B cell (primary cell): ENCODE measurements around the gene CCNT2. TPM values are rescaled to one million over a fixed set of nuclear protein-coding genes. Genes with fewer than 3 reads are reported as not detected.

Experiments used
- ATAC-seq: fragments of 200-7000 bp; cut with Tn5 transposase; one replicate; pipeline ENCODE4 v1.10.0; 2021; ENCODE audit warnings: low read depth, mild to moderate bottlenecking, moderate number of reproducible peaks, moderate library complexity
- CTCF ChIA-PET: fragments of 350-600 bp; sonication (Branson Sonifier 250); formaldehyde crosslinking; loops from one replicate; lab custom pipeline; 2021; ENCODE audit warnings: antibody characterized with exemption, inconsistent platforms; lab: Charles Lee
- POLR2A ChIA-PET: fragments of 350-600 bp; sonication (Branson Sonifier 250); formaldehyde crosslinking; loops from one replicate; lab custom pipeline; 2021; ENCODE audit warnings: antibody characterized with exemption; lab: Charles Lee
- DNase-seq: peaks from one replicate; pipeline ENCODE4 v3.0.0; 2013
- H2AFZ ChIP-seq: 2 replicates; pipeline ENCODE4 v1.6.1; 2012; ENCODE audit warnings: mild to moderate bottlenecking, low read depth, low read length; ENCODE audit not compliant: insufficient read depth, poor library complexity, severe bottlenecking
- H3K27ac ChIP-seq, 2 donors: 1 replicate in 1 of 2; 2 replicates in 1 of 2; pipeline ENCODE4 v1.5.1; 2012 to 2013; ENCODE audit warnings: low read length in 2 of 2, mild to moderate bottlenecking in 2 of 2, moderate library complexity in 1 of 2
- H3K27me3 ChIP-seq, 4 experiments: fragments of 200-600 bp in 1 of 4; sonication (generic) in 1 of 4; replicated peaks in 1 of 4; 1 replicate in 2 of 4; 2 replicates in 2 of 4; pipeline versions ENCODE4 v1.6.1 to v1.7.0; 2013 to 2016; ENCODE audit warnings: low read length in 3 of 4, mild to moderate bottlenecking in 2 of 4, mixed read lengths in 1 of 4, moderate library complexity in 1 of 4; ENCODE audit not compliant: insufficient read depth in 4 of 4, control insufficient read depth in 3 of 4; ENCODE audit errors: control extremely low read depth in 1 of 4
- H3K36me3 ChIP-seq, 2 experiments: replicated peaks in 1 of 2; 1 replicate in 1 of 2; 2 replicates in 1 of 2; pipeline versions ENCODE4 v1.6.1 to v1.7.1; 2013; ENCODE audit warnings: low read length in 1 of 2; ENCODE audit not compliant: insufficient read depth in 2 of 2, control insufficient read depth in 1 of 2; ENCODE audit errors: control extremely low read depth in 1 of 2, extremely low read depth in 1 of 2
- H3K4me1 ChIP-seq, 2 donors: fragments of 200-600 bp in 1 of 2; sonication (generic) in 1 of 2; 1 replicate in 1 of 2; 2 replicates in 1 of 2; pipeline versions ENCODE4 v1.5.1 to v1.6.1; 2013 to 2017; ENCODE audit warnings: low read length in 2 of 2; ENCODE audit not compliant: control insufficient read depth in 2 of 2, insufficient read depth in 2 of 2
- H3K4me2 ChIP-seq: replicated peaks from 2 replicates; pipeline ENCODE3; 2012; ENCODE audit warnings: mild to moderate bottlenecking, low read depth, low read length; ENCODE audit not compliant: poor library complexity, severe bottlenecking
- H3K4me3 ChIP-seq, 5 experiments: fragments of 200-600 bp in 1 of 5; sonication (generic) in 1 of 5; 1 replicate in 3 of 5; 2 replicates in 2 of 5; pipeline versions ENCODE4 v1.5.1 to v1.7.0; 2011 to 2016; ENCODE audit warnings: low read length in 4 of 5, mild to moderate bottlenecking in 4 of 5, low read depth in 2 of 5, control low read depth in 1 of 5, moderate library complexity in 1 of 5; ENCODE audit not compliant: insufficient read depth in 1 of 5; ENCODE audit errors: control extremely low read depth in 1 of 5, extremely low read depth in 1 of 5
- H3K79me2 ChIP-seq: fragments of 200-600 bp; sonication (generic); one replicate; pipeline ENCODE4 v1.6.0; 2016; ENCODE audit warnings: low read length; ENCODE audit not compliant: control insufficient read depth, insufficient read depth
- H3K9ac ChIP-seq: fragments of 200-600 bp; sonication (generic); 2 replicates; pipeline ENCODE4 v1.6.1; 2017; ENCODE audit warnings: mild to moderate bottlenecking, low read length, moderate library complexity
- H3K9me3 ChIP-seq, 3 donors: one replicate each; pipeline versions ENCODE4 v1.6.1 to v1.7.1; 2013; ENCODE audit warnings: low read length in 2 of 3; ENCODE audit not compliant: control insufficient read depth in 2 of 3, insufficient read depth in 1 of 3; ENCODE audit errors: control extremely low read depth in 1 of 3
- H4K20me1 ChIP-seq: 2 replicates; pipeline ENCODE4 v1.6.0; 2012; ENCODE audit warnings: mild to moderate bottlenecking, low read length; ENCODE audit not compliant: insufficient read depth, control insufficient read depth, poor library complexity, severe bottlenecking
- H3K27ac Mint-ChIP-seq: one replicate; pipeline ENCODE4 v1.8.0; 2021; ENCODE audit warnings: mixed read lengths
- H3K27me3 Mint-ChIP-seq: one replicate; pipeline ENCODE4 v1.8.0; 2021; ENCODE audit warnings: mixed read lengths
- H3K4me1 Mint-ChIP-seq: one replicate; pipeline ENCODE4 v1.8.0; 2021; ENCODE audit warnings: mixed read lengths
- H3K4me3 Mint-ChIP-seq: one replicate; pipeline ENCODE4 v1.8.0; 2021; ENCODE audit warnings: mixed read lengths
- H3K9me3 Mint-ChIP-seq: one replicate; pipeline ENCODE4 v1.8.0; 2022; ENCODE audit warnings: mixed read lengths; ENCODE audit not compliant: insufficient read depth
- EZH2 ChIP-seq: IDR thresholded peaks from 2 replicates; pipeline ENCODE4 v1.6.1; 2012; ENCODE audit warnings: borderline replicate concordance, low read depth, mild to moderate bottlenecking, moderate library complexity, low read length; ENCODE audit not compliant: insufficient read depth, poor library complexity, severe bottlenecking
- WGBS: methylation state at CpG from one replicate; pipeline ENCODE4 v1.1.5; 2013; ENCODE audit warnings: missing lambda C conversion rate; ENCODE audit not compliant: insufficient coverage; 5-methylcytosine and 5-hydroxymethylcytosine counted together
- intact Hi-C: fragments of 100-400 bp; cut with micrococcal nuclease; formaldehyde crosslinking; loops from one replicate; pipeline ENCODE4 v1.10.0; 2022
- polyA plus RNA-seq: library from polyadenylated mRNA; depleted of rRNA; stranded (reverse); fragments of >200 nt; gene quantifications from 2 replicates; pipeline ENCODE4 v1.2.3, GENCODE V29; 2012
- total RNA-seq, 2 donors: library from RNA; stranded (reverse); fragments of 120-200 nt in 1 of 2; gene quantifications; 1 replicate in 1 of 2; 2 replicates in 1 of 2; pipeline versions ENCODE4 v1.2.3 to v1.2.4, GENCODE V29; 2013 to 2022
- TF ChIP-seq, protein P1 (sequence below): fragments of 200-600 bp; IDR thresholded peaks from one replicate; pipeline ENCODE4 v1.8.0; 2022; ENCODE audit warnings: antibody characterized with exemption, mild to moderate bottlenecking

The CCNT2 gene
- total and polyA plus RNA-seq, 2 donors (not counting 1 experiment from before 2014, with no cell fraction given): 17.4 to 86.7 TPM

DNA sequence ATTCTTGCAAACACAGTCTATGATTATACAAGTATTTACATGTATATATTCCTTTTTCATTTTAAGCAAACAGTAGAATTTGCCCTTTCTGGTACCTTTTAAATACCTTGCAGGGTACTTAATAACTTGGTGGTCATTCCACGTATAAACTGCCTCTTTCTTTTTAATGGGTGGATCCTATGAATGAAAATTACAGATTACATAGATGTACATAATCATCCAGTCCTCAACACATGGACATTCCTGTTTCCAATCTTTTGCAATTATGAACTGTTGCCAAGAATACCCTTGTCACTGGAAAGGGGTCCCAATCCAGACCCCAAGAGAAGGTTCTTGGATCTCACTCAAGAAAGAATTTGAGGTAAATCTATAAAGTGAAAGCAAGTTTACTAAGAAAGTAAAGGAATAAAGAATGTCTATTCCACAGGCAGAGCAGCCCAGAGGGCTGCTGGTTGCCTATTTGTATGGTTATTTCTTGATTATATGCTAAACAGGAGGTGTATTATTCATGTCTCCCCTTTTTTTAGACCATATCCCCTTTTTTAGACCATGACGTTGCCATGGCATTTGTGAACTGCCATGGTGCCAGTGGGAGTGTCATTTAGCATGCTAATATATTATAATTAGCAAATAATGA lies 7.7 kb upstream of the CCNT2 start:
- H3K9ac ChIP-seq: no peak overlapping the region
- peaks cover 0 to 4% (median 2%) of the 10 kb centered on the region in 3 donors for H3K9me3 ChIP-seq
- TF ChIP-seq, protein P1, sequence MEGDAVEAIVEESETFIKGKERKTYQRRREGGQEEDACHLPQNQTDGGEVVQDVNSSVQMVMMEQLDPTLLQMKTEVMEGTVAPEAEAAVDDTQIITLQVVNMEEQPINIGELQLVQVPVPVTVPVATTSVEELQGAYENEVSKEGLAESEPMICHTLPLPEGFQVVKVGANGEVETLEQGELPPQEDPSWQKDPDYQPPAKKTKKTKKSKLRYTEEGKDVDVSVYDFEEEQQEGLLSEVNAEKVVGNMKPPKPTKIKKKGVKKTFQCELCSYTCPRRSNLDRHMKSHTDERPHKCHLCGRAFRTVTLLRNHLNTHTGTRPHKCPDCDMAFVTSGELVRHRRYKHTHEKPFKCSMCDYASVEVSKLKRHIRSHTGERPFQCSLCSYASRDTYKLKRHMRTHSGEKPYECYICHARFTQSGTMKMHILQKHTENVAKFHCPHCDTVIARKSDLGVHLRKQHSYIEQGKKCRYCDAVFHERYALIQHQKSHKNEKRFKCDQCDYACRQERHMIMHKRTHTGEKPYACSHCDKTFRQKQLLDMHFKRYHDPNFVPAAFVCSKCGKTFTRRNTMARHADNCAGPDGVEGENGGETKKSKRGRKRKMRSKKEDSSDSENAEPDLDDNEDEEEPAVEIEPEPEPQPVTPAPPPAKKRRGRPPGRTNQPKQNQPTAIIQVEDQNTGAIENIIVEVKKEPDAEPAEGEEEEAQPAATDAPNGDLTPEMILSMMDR: no peak
- TF ChIP-seq EZH2: no peak
- peaks cover 8% of the 10 kb centered on the region for H3K79me2 ChIP-seq
- no peak overlapping the region for H3K27ac Mint-ChIP-seq
- H3K4me1 ChIP-seq: no peaks in the 10 kb centered on the region
- H3K27me3 ChIP-seq: no peaks in the 10 kb centered on the region
- intact Hi-C loops: no loop called here
- no peak overlapping the region for H3K4me3 ChIP-seq
- ChIA-PET CTCF (no interaction called here), POLR2A (no interaction called here)
- no peaks in the 10 kb centered on the region for H3K36me3 ChIP-seq
- H3K4me3 Mint-ChIP-seq: no peak overlapping the region
- H2AFZ ChIP-seq: no peak overlapping the region
- DNase-seq (no peak), ATAC-seq (no peak)
- H4K20me1 ChIP-seq: no peaks in the 10 kb centered on the region
- no peak overlapping the region for H3K27ac ChIP-seq
- WGBS: no CpG with 5 or more reads among the region's 2 CpGs
- peaks cover 7% of the 10 kb centered on the region for H3K9me3 Mint-ChIP-seq
- no peak overlapping the region for H3K4me2 ChIP-seq
- H3K4me1 Mint-ChIP-seq: no peaks in the 10 kb centered on the region
- H3K27me3 Mint-ChIP-seq: no peaks in the 10 kb centered on the region

DNA sequence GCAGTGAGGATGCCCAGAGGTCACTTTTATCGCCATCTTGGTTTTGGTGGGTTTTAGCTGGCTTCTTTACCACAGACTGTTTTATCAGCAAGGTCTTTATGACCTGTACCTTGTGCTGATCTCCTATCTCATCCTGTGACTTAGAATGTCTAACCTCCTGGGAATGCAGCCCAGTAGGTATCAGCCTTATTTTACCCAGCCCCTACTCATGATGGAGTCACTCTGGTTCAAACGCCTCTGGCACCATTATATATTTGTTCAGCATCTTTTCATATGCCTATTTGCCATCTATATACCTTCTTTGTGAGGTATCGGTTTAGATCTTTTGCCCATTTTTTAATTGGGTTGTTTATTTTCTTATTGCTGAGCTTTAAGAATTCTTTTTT lies 7.2 kb upstream of the CCNT2 start:
- Mint-ChIP-seq H3K4me1 (peaks cover under 1% of the 10 kb centered on the region), H3K27ac (no peak overlapping the region), H3K4me3 (no peak overlapping the region), H3K9me3 (peaks cover 7% of the 10 kb centered on the region), H3K27me3 (no peaks in the 10 kb centered on the region)
- H3K4me2 ChIP-seq: no peak overlapping the region
- H4K20me1 ChIP-seq: no peaks in the 10 kb centered on the region
- peaks cover 13% of the 10 kb centered on the region for H3K79me2 ChIP-seq
- whole genome bisulfite sequencing: 100% methylated on average over 1 of the region's 3 CpGs
- ATAC-seq (no peak), DNase-seq (no peak)
- no peaks in the 10 kb centered on the region for H3K27me3 ChIP-seq
- intact Hi-C loops: no loop called here
- no peak overlapping the region for H3K27ac ChIP-seq
- no peak for TF ChIP-seq EZH2
- TF ChIP-seq, protein P1: no peak
- CTCF ChIA-PET: interaction anchor here (0.6 kb wide), 1 partner anchor 1025 kb away, joined by 3 read pairs; no protein-coding TSS in a partner anchor
- no peak overlapping the region for H3K4me3 ChIP-seq
- H3K36me3 ChIP-seq: no peaks in the 10 kb centered on the region
- POLR2A ChIA-PET: no interaction called here
- peaks cover 0 to 4% (median 2%) of the 10 kb centered on the region in 3 donors for H3K9me3 ChIP-seq
- no peak overlapping the region for H2AFZ ChIP-seq
- no peaks in the 10 kb centered on the region for H3K4me1 ChIP-seq
- no peak overlapping the region for H3K9ac ChIP-seq
